ENCODE data around the gene BNC2. TPM values are rescaled to one million over a fixed set of nuclear protein-coding genes. Genes with fewer than 3 reads are reported as not detected.

BNC2 gene
- total RNA-seq, 1 experiment from 2014 or later = 2.9 TPM

DNA sequence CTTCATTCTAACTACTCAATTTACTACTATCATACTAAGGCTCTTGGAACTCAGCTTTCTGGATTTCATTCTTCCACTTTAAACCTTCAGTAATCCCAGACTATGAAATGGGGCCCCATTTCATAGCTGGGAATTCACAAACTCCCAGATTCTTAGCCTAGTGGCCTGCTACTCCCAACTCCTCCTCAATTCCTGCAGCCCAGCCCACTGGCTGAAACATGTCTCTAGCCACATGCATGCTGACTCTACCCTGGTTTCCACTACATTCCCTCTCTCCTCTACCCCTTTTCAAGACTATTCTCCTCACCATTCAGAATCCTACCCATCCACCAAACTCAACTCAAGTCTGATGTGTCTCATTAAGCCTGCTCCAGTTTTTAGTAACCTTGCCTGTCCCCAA lies 370.6 kb downstream of the BNC2 start:
- H3K27ac ChIP-seq = no peak overlapping the region
- DNase-seq = no peak
- CTCF ChIA-PET = no interaction called here
- H3K4me2 ChIP-seq = no peak overlapping the region
- H3K36me3 ChIP-seq (ENCODE audit: low read depth) = no peaks in the 10 kb centered on the region
- no peaks in the 10 kb centered on the region for H3K9me2 ChIP-seq (ENCODE audit: insufficient read depth)
- no peak overlapping the region for H2AFZ ChIP-seq
- H3K27me3 ChIP-seq (ENCODE audit: insufficient read depth, low read depth) = no peaks in the 10 kb centered on the region
- H3K4me1 ChIP-seq (replicated peaks; ENCODE audit: insufficient read depth) = peaks cover 11% of the 10 kb centered on the region
- H4K20me1 ChIP-seq (ENCODE audit: insufficient read depth) = no peaks in the 10 kb centered on the region
- no peaks in the 10 kb centered on the region for H3K79me2 ChIP-seq (ENCODE audit: low read depth)
- H3K9me3 ChIP-seq (ENCODE audit: insufficient read depth, low read depth) = no peaks in the 10 kb centered on the region
- H3K4me3 ChIP-seq = no peak overlapping the region
- TF ChIP-seq EZH2 (IDR thresholded peaks at IDR 0.05; ENCODE audit: low read depth) = no peak
- TF ChIP-seq, protein P1, sequence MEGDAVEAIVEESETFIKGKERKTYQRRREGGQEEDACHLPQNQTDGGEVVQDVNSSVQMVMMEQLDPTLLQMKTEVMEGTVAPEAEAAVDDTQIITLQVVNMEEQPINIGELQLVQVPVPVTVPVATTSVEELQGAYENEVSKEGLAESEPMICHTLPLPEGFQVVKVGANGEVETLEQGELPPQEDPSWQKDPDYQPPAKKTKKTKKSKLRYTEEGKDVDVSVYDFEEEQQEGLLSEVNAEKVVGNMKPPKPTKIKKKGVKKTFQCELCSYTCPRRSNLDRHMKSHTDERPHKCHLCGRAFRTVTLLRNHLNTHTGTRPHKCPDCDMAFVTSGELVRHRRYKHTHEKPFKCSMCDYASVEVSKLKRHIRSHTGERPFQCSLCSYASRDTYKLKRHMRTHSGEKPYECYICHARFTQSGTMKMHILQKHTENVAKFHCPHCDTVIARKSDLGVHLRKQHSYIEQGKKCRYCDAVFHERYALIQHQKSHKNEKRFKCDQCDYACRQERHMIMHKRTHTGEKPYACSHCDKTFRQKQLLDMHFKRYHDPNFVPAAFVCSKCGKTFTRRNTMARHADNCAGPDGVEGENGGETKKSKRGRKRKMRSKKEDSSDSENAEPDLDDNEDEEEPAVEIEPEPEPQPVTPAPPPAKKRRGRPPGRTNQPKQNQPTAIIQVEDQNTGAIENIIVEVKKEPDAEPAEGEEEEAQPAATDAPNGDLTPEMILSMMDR (conservative IDR thresholded peaks at IDR 0.05) = no peak
- POLR2A ChIA-PET (ENCODE audit: unreplicated experiment) = no interaction called here
- H3F3A ChIP-seq (ENCODE audit: insufficient read depth, low read depth) = no peaks in the 10 kb centered on the region
- BruUV-seq (replicated peaks) = no TSS peak
- intact Hi-C loops (cut with micrococcal nuclease; ENCODE audit: unreplicated experiment) = no loop called here

DNA sequence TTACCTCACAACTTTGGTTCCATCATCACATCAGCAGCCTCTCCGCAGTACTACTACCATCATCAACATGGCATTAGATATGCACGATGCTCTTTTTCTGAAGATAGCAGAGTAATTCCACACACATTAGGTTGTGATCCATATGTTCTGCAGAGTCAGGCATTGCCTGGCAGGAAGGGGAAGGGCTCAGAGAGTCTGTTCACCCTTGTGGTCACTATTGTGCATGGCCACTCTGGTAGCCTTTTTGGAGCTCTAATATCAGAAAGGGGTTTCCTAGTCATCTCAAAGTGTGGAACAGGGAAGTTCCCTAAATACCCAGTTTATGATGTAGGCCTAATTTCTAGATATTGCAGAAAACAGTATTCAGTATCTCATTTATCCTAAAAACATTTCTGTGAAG lies 373.6 kb downstream of the BNC2 start:
- CTCF ChIA-PET = no interaction called here
- Histone ChIP-seq H3K27ac (no peak overlapping the region), H3K9me3 (ENCODE audit: insufficient read depth, low read depth) (no peaks in the 10 kb centered on the region), H2AFZ (no peak overlapping the region), H3K4me3 (no peak overlapping the region), H3K27me3 (ENCODE audit: insufficient read depth, low read depth) (no peaks in the 10 kb centered on the region), H3K4me1 (replicated peaks; ENCODE audit: insufficient read depth) (peaks cover 11% of the 10 kb centered on the region), H3F3A (ENCODE audit: insufficient read depth, low read depth) (no peaks in the 10 kb centered on the region), H3K79me2 (ENCODE audit: low read depth) (no peaks in the 10 kb centered on the region), H3K4me2 (no peak overlapping the region), H3K9me2 (ENCODE audit: insufficient read depth) (no peaks in the 10 kb centered on the region), H3K36me3 (ENCODE audit: low read depth) (no peaks in the 10 kb centered on the region), H4K20me1 (ENCODE audit: insufficient read depth) (no peaks in the 10 kb centered on the region)
- BruUV-seq (replicated peaks) = no TSS peak
- POLR2A ChIA-PET (ENCODE audit: unreplicated experiment) = no interaction called here
- DNase-seq = no peak
- TF ChIP-seq, protein P1 (conservative IDR thresholded peaks at IDR 0.05) = no peak
- TF ChIP-seq EZH2 (IDR thresholded peaks at IDR 0.05; ENCODE audit: low read depth) = no peak
- intact Hi-C loops (cut with micrococcal nuclease; ENCODE audit: unreplicated experiment) = no loop called here

DNA sequence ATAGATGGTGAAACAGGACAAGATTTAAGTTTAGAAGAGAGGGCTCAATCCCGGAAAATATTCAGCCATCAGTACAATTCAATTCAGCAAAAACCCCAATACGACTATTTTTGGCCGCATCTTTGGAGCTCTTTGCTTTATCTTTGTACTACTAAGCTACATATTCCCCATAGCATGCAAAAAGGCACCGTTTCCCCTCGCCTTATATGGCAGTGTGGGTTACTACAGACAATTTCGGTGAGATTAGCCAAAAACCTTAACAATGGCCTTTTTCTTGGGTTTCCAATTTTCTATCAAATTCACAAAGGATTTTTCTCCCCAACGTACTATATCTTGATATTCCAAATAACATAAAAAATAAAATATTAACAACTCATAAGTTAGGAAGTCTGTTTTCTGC lies 382.6 kb downstream of the BNC2 start:
- ChIA-PET POLR2A (ENCODE audit: unreplicated experiment) (no interaction called here), CTCF (no interaction called here)
- no peak for DNase-seq
- no peaks in the 10 kb centered on the region for H3K27me3 ChIP-seq (ENCODE audit: insufficient read depth, low read depth)
- no peaks in the 10 kb centered on the region for H4K20me1 ChIP-seq (ENCODE audit: insufficient read depth)
- TF ChIP-seq, protein P1 (conservative IDR thresholded peaks at IDR 0.05) = no peak
- TF ChIP-seq EZH2 (IDR thresholded peaks at IDR 0.05; ENCODE audit: low read depth) = no peak
- H3K4me3 ChIP-seq = no peak overlapping the region
- BruUV-seq (replicated peaks) = no TSS peak
- H3K9me3 ChIP-seq (ENCODE audit: insufficient read depth, low read depth) = no peaks in the 10 kb centered on the region
- H3F3A ChIP-seq (ENCODE audit: insufficient read depth, low read depth) = no peaks in the 10 kb centered on the region
- H3K9me2 ChIP-seq (ENCODE audit: insufficient read depth) = no peaks in the 10 kb centered on the region
- no peak overlapping the region for H3K27ac ChIP-seq
- no peak overlapping the region for H3K4me2 ChIP-seq
- intact Hi-C loops (cut with micrococcal nuclease; ENCODE audit: unreplicated experiment) = no loop called here
- H3K4me1 ChIP-seq (replicated peaks; ENCODE audit: insufficient read depth) = peaks cover 6% of the 10 kb centered on the region
- no peak overlapping the region for H2AFZ ChIP-seq
- H3K36me3 ChIP-seq (ENCODE audit: low read depth) = no peaks in the 10 kb centered on the region
- no peaks in the 10 kb centered on the region for H3K79me2 ChIP-seq (ENCODE audit: low read depth)

Measured in PC-9 (cell line).